T-helper 1 cell treated with Interleukin-12 subunit alpha and Interleukin-12 subunit beta and Interleukin-4 antibody, amounts not matched to agents 30 ng/mL and 1 ng/mL, for 36 hours (primary cell): ENCODE measurements around the gene SRPK2. TPM values are rescaled to one million over a fixed set of nuclear protein-coding genes. Genes with fewer than 3 reads are reported as not detected.
"Not testable (repeated sequence)": the region's sequence is repeated elsewhere in the genome, so short reads cannot be mapped to it uniquely, and the experiment has no call there.

ENCODE experiments used
- intact Hi-C: fragments of 100-400 bp; cut with micrococcal nuclease; formaldehyde crosslinking; loops from one replicate; pipeline ENCODE4 v1.15.1; 2024
- total RNA-seq: library from RNA; stranded (reverse); gene quantifications from 2 replicates; pipeline ENCODE4 v1.2.3, GENCODE V29; 2022

The SRPK2 gene
- 44.2 and 47.3 TPM in 2 replicates for total RNA-seq

DNA sequence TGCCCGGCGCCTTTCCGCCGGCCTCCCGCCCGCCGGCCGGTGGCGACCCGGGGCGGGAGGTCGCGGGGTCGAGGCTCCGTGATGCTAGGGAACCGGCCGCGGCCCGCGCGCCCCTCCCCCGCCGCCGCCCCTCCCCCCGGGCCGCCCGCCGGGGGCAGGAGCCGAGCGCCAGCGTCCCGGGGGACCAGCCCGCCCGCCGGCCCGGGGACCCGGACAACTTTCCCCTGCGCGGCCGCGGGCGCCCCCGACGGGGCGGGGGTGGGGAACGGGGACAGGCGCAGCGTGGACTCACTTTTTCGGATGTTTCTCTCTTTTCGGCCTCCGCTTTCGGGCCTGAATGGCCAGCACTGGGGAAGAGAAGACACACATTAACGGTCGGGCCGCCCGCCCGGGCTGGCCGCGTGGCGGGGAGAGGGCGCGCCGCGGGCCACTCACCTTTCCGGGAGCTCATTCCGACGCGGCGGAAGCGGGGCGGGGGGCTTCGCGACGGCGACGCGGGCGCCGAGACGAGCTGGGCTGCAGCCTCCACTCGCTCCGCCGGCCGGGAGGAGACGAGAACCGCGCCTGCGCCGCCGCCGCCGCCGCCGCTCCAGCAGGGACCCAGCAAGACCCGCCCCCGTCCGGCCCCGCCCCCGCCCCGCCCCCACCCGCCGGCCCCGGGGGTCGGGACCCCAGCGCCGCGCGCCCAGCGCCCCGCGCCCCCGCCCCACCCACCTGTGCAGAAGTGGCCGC, at the start of gene SRPK2:
Gene SRPK2, minus strand, starts transcription at position 566 of the 732 bp plus-strand sequence.
- intact Hi-C loops: loop anchor here (1.0 to 2.0 kb wide), 8 partner anchors 36 to 444 kb away; partner anchors contain the start of genes PUS7 and RINT1

- intact Hi-C loops: no loop called here
These were observed 49.5 kb upstream of the SRPK2 start for GRCh38 chr7:105438254-105438653.

GRCh38 chr7:105437356-105437755, 48.6 kb upstream of the SRPK2 start:
- intact Hi-C loops: not testable (repeated sequence)

- intact Hi-C loops: loop anchor here (1.0 to 10.0 kb wide), 8 partner anchors 41 to 615 kb away; partner anchors contain the start of gene SRPK2
These were observed 41.3 kb upstream of the SRPK2 start for GRCh38 chr7:105429746-105430612.

DNA sequence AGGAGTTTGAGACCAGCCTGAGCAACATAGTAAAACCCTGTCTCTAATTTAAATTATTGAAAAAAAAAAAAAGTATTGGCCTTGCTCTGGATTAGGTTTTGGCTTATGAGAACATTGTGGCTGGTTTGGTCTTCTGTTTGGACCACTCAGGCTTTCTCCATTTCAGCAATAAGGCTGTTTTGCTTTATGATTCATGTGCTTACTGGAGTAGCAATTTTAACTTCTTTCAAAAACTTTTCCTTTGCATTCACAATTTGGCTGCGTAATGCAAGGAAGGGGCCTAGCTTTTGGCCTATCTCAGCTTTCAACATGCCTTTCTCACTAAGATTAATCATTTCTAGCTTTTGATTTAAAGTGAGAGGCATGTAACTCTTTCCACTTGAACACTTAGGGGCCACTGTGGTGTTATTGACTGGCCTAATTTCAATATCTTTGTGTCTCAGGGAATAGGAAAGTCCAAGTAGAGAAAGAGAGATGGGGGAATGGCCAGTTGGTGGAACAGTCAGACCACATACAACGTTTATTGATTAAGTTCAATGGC, 38.0 kb upstream of the SRPK2 start:
- intact Hi-C loops: loop anchor here (10.0 kb wide), 1 partner anchor 618 kb away; no protein-coding TSS in a partner anchor

DNA sequence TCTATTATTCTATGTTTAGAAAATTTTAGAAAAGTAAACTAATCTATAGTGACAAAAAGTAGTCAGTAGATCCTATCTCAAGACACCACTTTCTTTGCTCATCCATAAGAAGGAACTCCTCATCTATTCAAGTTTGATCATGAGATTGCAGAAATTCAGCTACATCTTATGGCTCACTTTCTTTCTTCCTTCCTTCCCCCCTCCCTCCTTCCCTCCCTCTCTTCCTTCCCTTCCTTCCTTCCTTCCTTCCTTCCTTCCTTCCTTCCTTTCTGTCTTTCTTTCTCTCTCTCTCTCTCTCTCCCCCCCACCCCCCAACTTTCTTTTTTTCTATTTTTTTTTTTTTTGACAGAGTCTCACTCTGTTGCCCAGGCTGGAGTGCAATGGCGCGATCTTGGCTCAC, 35.3 kb upstream of the SRPK2 start:
- intact Hi-C loops: loop anchor here (10.0 kb wide), 1 partner anchor 621 kb away; no protein-coding TSS in a partner anchor

GRCh38 chr7:105413887-105414437, 25.2 kb upstream of the SRPK2 start:
- intact Hi-C loops: no loop called here

DNA sequence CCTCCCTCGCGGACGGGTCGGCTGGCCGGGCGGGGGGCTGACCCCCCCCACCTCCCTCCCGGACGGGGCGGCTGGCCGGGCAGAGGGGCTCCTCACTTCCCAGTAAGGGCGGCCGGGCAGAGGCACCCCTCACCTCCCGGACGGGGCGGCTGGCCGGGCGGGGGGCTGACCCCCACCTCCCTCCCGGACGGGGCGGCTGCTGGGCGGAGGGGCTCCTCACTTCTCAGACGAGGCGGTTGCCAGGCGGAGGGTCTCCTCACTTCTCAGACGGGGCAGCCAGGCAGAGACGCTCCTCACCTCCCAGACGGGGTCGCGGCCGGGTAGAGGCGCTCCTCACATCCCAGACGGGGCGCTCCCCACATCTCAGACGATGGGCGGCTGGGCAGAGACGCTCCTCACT, 22.1 kb upstream of the SRPK2 start:
- intact Hi-C loops: not testable (repeated sequence)

- intact Hi-C loops: not testable (repeated sequence)
These were observed 21.1 kb upstream of the SRPK2 start for GRCh38 chr7:105409775-105410174.

GRCh38 chr7:105408791-105409410, 20.2 kb upstream of the SRPK2 start:
- intact Hi-C loops: no loop called here

GRCh38 chr7:105403128-105403527, 14.4 kb upstream of the SRPK2 start:
- intact Hi-C loops: no loop called here

DNA sequence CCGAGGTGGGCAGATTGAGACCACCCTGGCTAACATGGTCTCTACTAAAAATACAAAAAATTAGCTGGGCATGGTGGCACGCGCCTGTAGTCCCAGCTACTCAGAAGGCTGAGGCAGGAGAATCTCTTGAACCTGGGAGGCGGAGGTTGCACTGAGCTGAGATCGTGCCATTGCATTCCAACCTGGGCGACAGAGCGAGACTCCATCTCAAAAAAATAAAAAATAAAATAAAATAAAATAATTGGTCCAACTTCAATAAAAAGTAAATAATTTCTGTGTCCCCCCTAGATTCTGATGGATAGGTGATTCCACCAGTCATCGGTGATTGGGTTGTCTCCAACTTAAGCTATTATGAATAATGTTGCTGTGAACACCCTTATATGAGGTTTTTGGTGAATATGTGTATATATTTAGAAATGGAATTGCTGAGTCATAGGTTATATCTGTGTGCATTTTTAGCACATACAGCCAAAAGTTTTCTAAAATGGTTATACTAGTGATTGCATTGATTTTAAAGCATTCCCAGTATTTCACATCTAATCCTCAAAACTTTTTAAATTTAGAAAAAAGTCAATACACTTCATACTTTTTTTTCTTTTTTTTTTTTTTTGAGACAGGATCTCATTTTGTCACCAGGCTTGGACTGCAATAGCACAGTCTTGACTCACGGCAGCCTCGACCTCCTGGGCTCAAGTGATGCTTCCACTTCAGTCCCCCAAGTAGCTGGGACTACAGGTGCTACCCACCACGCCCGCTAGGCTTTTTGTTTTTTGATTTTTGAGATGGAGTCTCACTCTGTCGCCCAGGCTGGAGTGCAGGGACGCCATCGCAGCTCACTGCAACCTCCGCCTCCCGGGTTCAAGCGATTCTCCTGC, 13.7 kb upstream of the SRPK2 start:
- intact Hi-C loops: no loop called here

- intact Hi-C loops: loop anchor here (5.0 kb wide), 1 partner anchor 88 kb away; no protein-coding TSS in a partner anchor
These were observed 10.5 kb upstream of the SRPK2 start for GRCh38 chr7:105399043-105399725.

DNA sequence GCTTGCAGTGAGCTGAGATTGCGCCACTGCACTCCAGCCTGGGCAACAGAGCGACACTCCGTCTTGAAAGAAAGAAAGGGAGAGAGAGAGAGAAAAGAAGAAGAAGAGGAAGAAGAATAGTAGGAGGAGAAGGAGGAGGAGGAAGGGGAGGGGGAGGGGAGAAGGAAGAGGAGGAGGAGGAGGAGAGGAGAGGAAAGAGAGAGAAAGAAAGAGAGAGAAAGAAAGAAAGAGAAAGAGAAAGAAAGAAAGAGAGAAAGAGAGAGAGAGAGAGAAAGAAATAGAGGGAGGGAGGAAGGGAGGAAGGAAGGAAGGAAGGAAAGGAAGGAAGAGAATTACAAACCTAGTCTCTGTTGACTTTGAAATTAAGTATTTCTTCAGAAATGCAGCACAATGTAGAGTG, 7.8 kb upstream of the SRPK2 start:
- intact Hi-C loops: loop anchor here (5.0 kb wide), 1 partner anchor 91 kb away; no protein-coding TSS in a partner anchor

DNA sequence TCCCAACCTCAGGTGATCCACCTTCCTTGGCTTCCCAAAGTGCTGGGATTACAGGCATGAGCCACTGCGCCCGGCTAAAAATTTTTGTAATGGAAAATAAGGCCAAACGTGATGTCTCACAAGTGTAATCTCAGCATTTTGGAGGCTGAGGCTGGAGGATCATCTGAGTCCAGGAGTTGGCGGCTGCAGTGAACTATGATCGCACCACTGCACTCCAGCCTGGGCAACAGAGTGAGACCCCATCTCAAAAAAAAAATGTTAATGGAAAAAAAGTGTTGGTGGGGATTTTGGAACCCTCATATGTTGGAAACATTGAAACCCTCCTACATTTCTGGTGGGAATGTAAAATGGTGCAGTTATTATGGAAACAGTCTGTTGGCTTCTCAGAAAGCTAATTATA, 2.7 kb upstream of the SRPK2 start:
- intact Hi-C loops: no loop called here

- intact Hi-C loops: loop anchor here (1.0 to 2.0 kb wide), 6 partner anchors 38 to 445 kb away; partner anchors contain the start of gene PUS7
These were observed 1.2 kb upstream of the SRPK2 start for GRCh38 chr7:105389889-105390288.

- intact Hi-C loops: loop anchor here (1.0 to 2.0 kb wide), 6 partner anchors 37 to 444 kb away; partner anchors contain the start of gene PUS7
These were observed 448 bp upstream of the SRPK2 start for GRCh38 chr7:105389088-105389650.

- intact Hi-C loops: loop anchor here (1.0 to 2.0 kb wide), 8 partner anchors 41 to 443 kb away; partner anchors contain the start of genes PUS7 and RINT1
These were observed 989 bp downstream of the SRPK2 start for GRCh38 chr7:105387508-105388355.
